ENCODE results near the gene RPS6KA2.

- no peak for TF ChIP-seq POLR2A (IDR thresholded peaks at IDR 0.05)
- TF ChIP-seq CTCF (IDR thresholded peaks at IDR 0.05) = no peak
Observed at GRCh38 chr6:166646716-166647115, 19.7 kb upstream of the RPS6KA2 start.
